Endodermal cell (in vitro differentiated cells): Measurements from ENCODE around the gene TP53I11. TPM values are rescaled to one million over a fixed set of nuclear protein-coding genes. Genes with fewer than 3 reads are reported as not detected.

Experiments
- DNase-seq: peaks from one replicate; pipeline ENCODE4 v3.0.0-alpha.2; 2017
- H3K27ac ChIP-seq: 2 replicates; pipeline ENCODE4 v1.5.1; 2013; ENCODE audit warnings: mild to moderate bottlenecking, low read depth, low read length, moderate library complexity
- H3K27me3 ChIP-seq: 2 replicates; pipeline ENCODE4 v1.6.1; 2013; ENCODE audit warnings: mild to moderate bottlenecking, low read length, moderate library complexity; ENCODE audit not compliant: insufficient read depth, control insufficient read depth, poor library complexity, severe bottlenecking
- H3K36me3 ChIP-seq: 2 replicates; pipeline ENCODE4 v1.7.0; 2013; ENCODE audit warnings: mild to moderate bottlenecking, low read length, moderate library complexity; ENCODE audit not compliant: control insufficient read depth, insufficient read depth
- H3K4me1 ChIP-seq: one replicate; pipeline ENCODE4 v1.7.0; 2013; ENCODE audit warnings: low read length; ENCODE audit not compliant: control insufficient read depth, insufficient read depth
- H3K4me3 ChIP-seq: 2 replicates; pipeline ENCODE4 v1.5.1; 2013; ENCODE audit warnings: mild to moderate bottlenecking, low read length, moderate library complexity
- H3K9ac ChIP-seq: 2 replicates; pipeline ENCODE4 v1.6.1; 2013; ENCODE audit warnings: mild to moderate bottlenecking, low read length, moderate library complexity; ENCODE audit not compliant: poor library complexity, severe bottlenecking; ENCODE audit errors: extremely low read depth
- H3K9me3 ChIP-seq: 2 replicates; pipeline ENCODE4 v1.6.1; 2013; ENCODE audit warnings: mild to moderate bottlenecking, low read length, moderate library complexity; ENCODE audit not compliant: control insufficient read depth
- H3K27ac Mint-ChIP-seq: 2 replicates; pipeline ENCODE4 v1.8.0; 2020; ENCODE audit warnings: mixed read lengths
- H3K27me3 Mint-ChIP-seq: 2 replicates; pipeline ENCODE4 v1.8.0; 2021; ENCODE audit warnings: mild to moderate bottlenecking, mixed read lengths; ENCODE audit not compliant: insufficient read depth
- H3K36me3 Mint-ChIP-seq: 2 replicates; pipeline ENCODE4 v1.8.0; 2020; ENCODE audit warnings: low read depth, mixed read lengths
- H3K4me1 Mint-ChIP-seq: 2 replicates; pipeline ENCODE4 v1.8.0; 2020; ENCODE audit warnings: mixed read lengths
- H3K4me3 Mint-ChIP-seq: 2 replicates; pipeline ENCODE4 v1.8.0; 2020; ENCODE audit warnings: mild to moderate bottlenecking, moderate library complexity, mixed read lengths
- H3K9me3 Mint-ChIP-seq: 2 replicates; pipeline ENCODE4 v1.8.0; 2020; ENCODE audit warnings: mild to moderate bottlenecking, mixed read lengths
- WGBS, 2 experiments: methylation state at CpG; one replicate each; pipeline versions ENCODE4 v1.1.5 to v1.1.7; 2013; ENCODE audit warnings: missing lambda C conversion rate in 2 of 2, mixed read lengths in 1 of 2; ENCODE audit not compliant: insufficient coverage in 1 of 2, insufficient read length in 1 of 2; 5-methylcytosine and 5-hydroxymethylcytosine counted together
- total RNA-seq, 2 donors: library from RNA; stranded (reverse); fragmentation: NEBNext Ultra II Directional in 1 of 2; extraction: Animal tissue kit (Norgen Biotek cat#: 25700) in 1 of 2; gene quantifications; 2 replicates in 1 of 2; 3 replicates in 1 of 2; pipeline ENCODE4 v1.2.1, GENCODE V29; 2021
- TF ChIP-seq, protein P1 (sequence below): fragments of 200-600 bp; sonication (generic); conservative IDR thresholded peaks from 2 replicates; pipeline ENCODE4 v1.5.0; 2021; ENCODE audit warnings: antibody characterized with exemption, mild to moderate bottlenecking

Gene TP53I11
- total RNA-seq, 2 donors from 2014 or later: 136 to 203 TPM

DNA sequence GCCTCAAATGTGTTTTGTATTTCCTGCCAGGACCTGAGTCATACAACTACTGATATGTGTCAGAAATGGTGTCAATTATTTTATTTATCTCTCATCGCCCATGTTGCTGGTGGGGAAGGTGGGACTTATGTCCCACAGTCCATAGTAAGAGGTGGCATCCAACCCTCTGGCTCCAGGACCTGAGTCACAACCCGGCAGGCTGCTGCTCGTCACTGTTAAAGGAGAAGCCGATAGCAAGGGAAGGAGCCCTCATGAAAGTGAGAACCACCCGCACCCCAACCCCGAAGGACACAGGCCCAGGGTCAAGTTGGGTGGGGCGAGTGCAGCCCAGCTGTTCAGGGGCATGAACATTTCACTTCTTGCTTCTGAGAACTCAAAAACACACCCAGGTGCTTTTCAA, 33.1 kb upstream of the TP53I11 start:
- H3K9me3 ChIP-seq: no peaks in the 10 kb centered on the region
- H3K36me3 ChIP-seq: no peaks in the 10 kb centered on the region
- H3K27ac ChIP-seq: no peak overlapping the region
- H3K27me3 ChIP-seq: no peaks in the 10 kb centered on the region
- Mint-ChIP-seq H3K9me3 (peaks cover 3% of the 10 kb centered on the region), H3K27ac (no peak overlapping the region), H3K4me3 (no peak overlapping the region), H3K4me1 (peaks cover 4% of the 10 kb centered on the region), H3K36me3 (no peaks in the 10 kb centered on the region), H3K27me3 (peaks cover 5% of the 10 kb centered on the region)
- 90 to 91% methylated on average over 6 to 7 of the region's 7 CpGs for WGBS, 2 experiments
- DNase-seq: peak; percentile 29
- H3K4me3 ChIP-seq: no peak overlapping the region
- TF ChIP-seq, protein P1, sequence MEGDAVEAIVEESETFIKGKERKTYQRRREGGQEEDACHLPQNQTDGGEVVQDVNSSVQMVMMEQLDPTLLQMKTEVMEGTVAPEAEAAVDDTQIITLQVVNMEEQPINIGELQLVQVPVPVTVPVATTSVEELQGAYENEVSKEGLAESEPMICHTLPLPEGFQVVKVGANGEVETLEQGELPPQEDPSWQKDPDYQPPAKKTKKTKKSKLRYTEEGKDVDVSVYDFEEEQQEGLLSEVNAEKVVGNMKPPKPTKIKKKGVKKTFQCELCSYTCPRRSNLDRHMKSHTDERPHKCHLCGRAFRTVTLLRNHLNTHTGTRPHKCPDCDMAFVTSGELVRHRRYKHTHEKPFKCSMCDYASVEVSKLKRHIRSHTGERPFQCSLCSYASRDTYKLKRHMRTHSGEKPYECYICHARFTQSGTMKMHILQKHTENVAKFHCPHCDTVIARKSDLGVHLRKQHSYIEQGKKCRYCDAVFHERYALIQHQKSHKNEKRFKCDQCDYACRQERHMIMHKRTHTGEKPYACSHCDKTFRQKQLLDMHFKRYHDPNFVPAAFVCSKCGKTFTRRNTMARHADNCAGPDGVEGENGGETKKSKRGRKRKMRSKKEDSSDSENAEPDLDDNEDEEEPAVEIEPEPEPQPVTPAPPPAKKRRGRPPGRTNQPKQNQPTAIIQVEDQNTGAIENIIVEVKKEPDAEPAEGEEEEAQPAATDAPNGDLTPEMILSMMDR: no peak
- H3K9ac ChIP-seq: no peak overlapping the region
- H3K4me1 ChIP-seq: peaks cover 13% of the 10 kb centered on the region

DNA sequence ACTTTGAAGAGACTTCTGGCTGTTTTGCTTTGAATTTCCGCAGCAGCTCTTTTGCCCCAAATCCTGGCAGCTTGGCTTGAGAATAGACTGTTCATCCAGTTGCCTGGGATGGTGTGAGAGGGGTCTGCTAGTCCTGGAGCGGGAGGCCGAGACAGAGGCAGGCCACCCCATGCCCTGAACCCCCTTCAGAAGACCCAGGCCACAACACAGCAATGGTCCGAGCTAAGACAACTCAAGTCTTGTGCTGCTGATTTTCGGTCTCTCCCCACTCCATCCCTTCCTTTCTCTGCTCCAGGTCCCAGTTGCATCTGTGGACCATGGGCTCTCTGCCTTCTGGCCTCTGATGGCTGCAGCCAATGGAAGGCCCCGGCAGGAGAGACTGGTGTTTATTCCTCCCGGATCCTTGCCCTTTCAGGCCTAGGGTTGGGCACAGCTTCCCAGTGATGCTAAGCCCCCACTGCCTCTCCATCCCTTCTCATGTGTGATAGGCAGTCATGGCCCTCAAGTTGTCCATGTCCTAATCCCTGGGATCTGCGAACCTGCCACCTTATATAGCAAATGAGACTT, 31.9 kb upstream of the TP53I11 start:
- Mint-ChIP-seq H3K4me3 (no peak overlapping the region), H3K27ac (no peak overlapping the region), H3K9me3 (peaks cover 3% of the 10 kb centered on the region), H3K4me1 (peaks cover under 1% of the 10 kb centered on the region), H3K36me3 (no peaks in the 10 kb centered on the region), H3K27me3 (peaks cover 5% of the 10 kb centered on the region)
- Histone ChIP-seq H3K27ac (no peak overlapping the region), H3K9me3 (no peaks in the 10 kb centered on the region), H3K4me1 (peaks cover 14% of the 10 kb centered on the region), H3K27me3 (no peaks in the 10 kb centered on the region), H3K9ac (no peak overlapping the region), H3K4me3 (no peak overlapping the region), H3K36me3 (no peaks in the 10 kb centered on the region)
- peak; percentile 20 for DNase-seq
- TF ChIP-seq, protein P1: no peak
- WGBS, 2 experiments: 90 to 94% methylated on average over 7 to 8 of the region's 8 CpGs

DNA sequence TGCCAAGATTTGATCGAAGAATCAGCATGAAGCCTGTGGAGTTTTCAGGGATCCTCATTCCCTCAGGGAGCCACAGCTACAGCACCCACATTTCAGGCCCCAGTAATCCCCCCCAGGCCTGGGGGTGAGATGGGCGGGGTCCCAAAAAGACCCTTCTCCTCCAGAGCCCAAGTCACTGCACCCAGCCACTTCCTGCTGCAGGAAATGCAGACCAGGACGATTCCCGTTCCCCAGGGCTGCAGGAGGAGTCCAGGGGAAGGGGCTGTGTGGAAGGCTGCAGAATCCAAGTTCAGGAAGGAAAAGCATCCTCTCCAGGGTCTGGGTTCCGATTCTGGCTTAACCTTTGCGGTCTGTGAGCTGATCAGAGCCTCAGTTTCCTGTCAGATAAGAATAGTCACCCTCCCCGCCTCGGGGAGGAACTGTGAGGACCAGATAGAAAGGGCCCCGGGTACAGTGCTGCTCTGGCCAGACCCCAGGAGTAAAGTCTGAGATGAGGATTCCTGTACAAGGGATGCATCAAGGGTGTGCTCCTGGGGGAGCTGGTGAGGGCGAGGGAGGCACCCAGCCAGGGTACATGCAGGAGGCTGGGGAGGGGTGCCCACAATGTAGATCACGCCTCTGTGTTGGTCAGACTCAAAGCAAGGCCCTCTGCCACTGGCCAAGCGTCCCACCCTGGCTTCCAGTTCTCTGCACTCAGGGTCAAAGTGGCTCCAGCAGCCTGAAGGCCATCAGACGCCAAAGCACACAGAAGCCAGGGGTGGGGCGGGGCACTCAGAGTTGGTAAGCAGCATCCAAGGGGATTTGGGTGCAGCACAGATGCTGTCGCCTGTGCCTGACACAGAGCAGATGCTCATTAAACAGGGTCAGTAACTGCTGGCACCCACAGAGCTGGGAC, 30.1 kb upstream of the TP53I11 start:
- H3K4me3 ChIP-seq: no peak overlapping the region
- peaks cover 24% of the 10 kb centered on the region for H3K4me1 ChIP-seq
- no peak overlapping the region for H3K9ac ChIP-seq
- DNase-seq: peak; percentile 55
- Mint-ChIP-seq H3K27me3 (peaks cover 2% of the 10 kb centered on the region), H3K4me3 (no peak overlapping the region), H3K27ac (no peak overlapping the region), H3K36me3 (no peaks in the 10 kb centered on the region), H3K9me3 (peaks cover 3% of the 10 kb centered on the region), H3K4me1 (no peaks in the 10 kb centered on the region)
- no peaks in the 10 kb centered on the region for H3K27me3 ChIP-seq
- no peak overlapping the region for H3K27ac ChIP-seq
- TF ChIP-seq, protein P1: no peak
- WGBS, 2 experiments: 92 to 93% methylated on average over 7 to 15 of the region's 15 CpGs
- no peaks in the 10 kb centered on the region for H3K36me3 ChIP-seq
- H3K9me3 ChIP-seq: no peaks in the 10 kb centered on the region
